ENCODE data around the gene TEX19.
"Not testable (repeated sequence)": the region's sequence is repeated elsewhere in the genome, so short reads cannot be mapped to it uniquely, and the experiment has no call there.

Gene TEX19

GRCh38 chr17:82377294-82377693, 18.2 kb downstream of the TEX19 start:
- DNase-seq (ENCODE audit: low spot score): not testable (repeated sequence)

GRCh38 chr17:82377924-82378740, 19.1 kb downstream of the TEX19 start:
- no peak for DNase-seq (ENCODE audit: low spot score)

- no peak for DNase-seq (ENCODE audit: low spot score)
These were observed 19.6 kb downstream of the TEX19 start for GRCh38 chr17:82378741-82379021.

GRCh38 chr17:82380860-82381702, 22.0 kb downstream of the TEX19 start:
- DNase-seq (ENCODE audit: low spot score): no peak

- DNase-seq (ENCODE audit: low spot score): not testable (repeated sequence)
These were observed 22.6 kb downstream of the TEX19 start for GRCh38 chr17:82381703-82382009.

GRCh38 chr17:82382220-82382932, 23.3 kb downstream of the TEX19 start:
- not testable (repeated sequence) for DNase-seq (ENCODE audit: low spot score)

- DNase-seq (ENCODE audit: low spot score): no peak
These were observed 23.8 kb downstream of the TEX19 start for GRCh38 chr17:82382933-82383255.

- no peak for DNase-seq (ENCODE audit: low spot score)
These were observed 24.4 kb downstream of the TEX19 start for GRCh38 chr17:82383411-82383810.

GRCh38 chr17:82384051-82384729, 25.1 kb downstream of the TEX19 start:
- DNase-seq (ENCODE audit: low spot score): no peak

GRCh38 chr17:82384730-82385481, 25.9 kb downstream of the TEX19 start:
- DNase-seq (ENCODE audit: low spot score): no peak

GRCh38 chr17:82385559-82386254, 26.7 kb downstream of the TEX19 start:
- DNase-seq (ENCODE audit: low spot score): no peak

- DNase-seq (ENCODE audit: low spot score): no peak
These were observed 27.3 kb downstream of the TEX19 start for GRCh38 chr17:82386255-82386831.

- no peak for DNase-seq (ENCODE audit: low spot score)
These were observed 28.0 kb downstream of the TEX19 start for GRCh38 chr17:82386881-82387704.

- no peak for DNase-seq (ENCODE audit: low spot score)
These were observed 28.7 kb downstream of the TEX19 start for GRCh38 chr17:82387705-82388106.

- peak; percentile 17 for DNase-seq (ENCODE audit: low spot score)
These were observed 29.3 kb downstream of the TEX19 start for GRCh38 chr17:82388223-82388921.

- DNase-seq (ENCODE audit: low spot score): no peak
These were observed 29.9 kb downstream of the TEX19 start for GRCh38 chr17:82388922-82389283.

- DNase-seq (ENCODE audit: low spot score): no peak
These were observed 30.3 kb downstream of the TEX19 start for GRCh38 chr17:82389379-82389778.

- no peak for DNase-seq (ENCODE audit: low spot score)
These were observed 31.2 kb downstream of the TEX19 start for GRCh38 chr17:82390015-82390859.
